ENCODE measurements around the gene GPR148. TPM values are rescaled to one million over a fixed set of nuclear protein-coding genes. Genes with fewer than 3 reads are reported as not detected.
A peak's percentile ranks its signal among the peaks of the same experiment; 100 is the strongest.

GPR148 gene
- polyA plus RNA-seq, 3 donors from 2014 or later, result not detected

GRCh38 chr2:130756874-130757668 is 28.2 kb downstream of the GPR148 start:
- Mint-ChIP-seq H3K27ac (no peak overlapping the region), H3K4me1 (peaks cover 6 to 20% of the 10 kb centered on the region in 2 donors), H3K27me3 (ENCODE audit: low read depth in 3 of 3) (peaks cover 4 to 33% (median 14%) of the 10 kb centered on the region in 3 donors), H3K9me3 (no peaks in the 10 kb centered on the region), H3K4me3 (peak overlapping the region; percentile 18 to 78 (median 61)), H3K36me3 (peaks cover 0 to 6% (median 4%) of the 10 kb centered on the region in 3 donors)
- no peak for DNase-seq

- Mint-ChIP-seq H3K27me3 (ENCODE audit: low read depth in 3 of 3) (peaks cover 2 to 25% (median 10%) of the 10 kb centered on the region in 3 donors), H3K9me3 (no peaks in the 10 kb centered on the region), H3K27ac (no peak overlapping the region), H3K4me1 (peaks cover 4 to 12% of the 10 kb centered on the region in 2 donors), H3K4me3 (no peak overlapping the region), H3K36me3 (peaks cover 0 to 4% (median 0%) of the 10 kb centered on the region in 3 donors)
- no peak for DNase-seq
Measured at GRCh38 chr2:130759906-130760753, 31.3 kb downstream of the GPR148 start.

- no peak for DNase-seq
- peaks cover 2 to 23% (median 9%) of the 10 kb centered on the region in 3 donors for H3K27me3 Mint-ChIP-seq (ENCODE audit: low read depth in 3 of 3)
- peak overlapping the region in 1 of 5 donors; percentile 13 for H3K4me3 Mint-ChIP-seq
- no peaks in the 10 kb centered on the region for H3K9me3 Mint-ChIP-seq
- peaks cover 4 to 12% of the 10 kb centered on the region in 2 donors for H3K4me1 Mint-ChIP-seq
- peaks cover 0 to 4% (median 0%) of the 10 kb centered on the region in 3 donors for H3K36me3 Mint-ChIP-seq
- H3K27ac Mint-ChIP-seq, result no peak overlapping the region
Measured at GRCh38 chr2:130760754-130761751, 32.2 kb downstream of the GPR148 start.

GRCh38 chr2:130762031-130762909 is 33.4 kb downstream of the GPR148 start:
- no peaks in the 10 kb centered on the region for H3K9me3 Mint-ChIP-seq

GRCh38 chr2:130762910-130763385 is 34.1 kb downstream of the GPR148 start:
- no peaks in the 10 kb centered on the region for H3K36me3 Mint-ChIP-seq
- H3K4me1 Mint-ChIP-seq, result no peaks in the 10 kb centered on the region
- no peaks in the 10 kb centered on the region for H3K9me3 Mint-ChIP-seq
- no peak overlapping the region for H3K4me3 Mint-ChIP-seq
- DNase-seq, result no peak
- H3K27ac Mint-ChIP-seq, result no peak overlapping the region
- H3K27me3 Mint-ChIP-seq (ENCODE audit: low read depth in 3 of 3), result peaks cover 1 to 14% (median 5%) of the 10 kb centered on the region in 3 donors

More at GRCh38 chr2:130762031-130762909, 33.4 kb downstream of the GPR148 start:
- no peak overlapping the region for H3K4me3 Mint-ChIP-seq
- H3K4me1 Mint-ChIP-seq, result peaks cover 0 to 5% of the 10 kb centered on the region in 2 donors
- no peak for DNase-seq
- peaks cover 0 to 2% (median 0%) of the 10 kb centered on the region in 3 donors for H3K36me3 Mint-ChIP-seq
- H3K27me3 Mint-ChIP-seq (ENCODE audit: low read depth in 3 of 3), result peaks cover 3 to 18% (median 5%) of the 10 kb centered on the region in 3 donors
- no peak overlapping the region for H3K27ac Mint-ChIP-seq

GRCh38 chr2:130763405-130763804 is 34.5 kb downstream of the GPR148 start:
- Mint-ChIP-seq H3K36me3 (no peaks in the 10 kb centered on the region), H3K4me1 (no peaks in the 10 kb centered on the region), H3K27me3 (ENCODE audit: low read depth in 3 of 3) (peaks cover 1 to 12% (median 7%) of the 10 kb centered on the region in 3 donors)

GRCh38 chr2:130764035-130764820 is 35.4 kb downstream of the GPR148 start:
- Mint-ChIP-seq H3K27ac (no peak overlapping the region), H3K4me1 (no peaks in the 10 kb centered on the region), H3K4me3 (no peak overlapping the region), H3K27me3 (ENCODE audit: low read depth in 3 of 3) (peaks cover 1 to 9% (median 5%) of the 10 kb centered on the region in 3 donors), H3K36me3 (no peaks in the 10 kb centered on the region), H3K9me3 (no peaks in the 10 kb centered on the region)
- no peak for DNase-seq

More at GRCh38 chr2:130763405-130763804, 34.5 kb downstream of the GPR148 start:
- Mint-ChIP-seq H3K27ac (no peak overlapping the region), H3K9me3 (no peaks in the 10 kb centered on the region), H3K4me3 (no peak overlapping the region)
- DNase-seq, result no peak

GRCh38 chr2:130764821-130765115 is 35.9 kb downstream of the GPR148 start:
- Mint-ChIP-seq H3K27me3 (ENCODE audit: low read depth in 3 of 3) (peaks cover 1 to 9% (median 5%) of the 10 kb centered on the region in 3 donors), H3K9me3 (no peaks in the 10 kb centered on the region), H3K4me3 (no peak overlapping the region), H3K4me1 (no peaks in the 10 kb centered on the region), H3K27ac (no peak overlapping the region), H3K36me3 (no peaks in the 10 kb centered on the region)
- DNase-seq, result no peak

- no peaks in the 10 kb centered on the region for H3K36me3 Mint-ChIP-seq
- no peaks in the 10 kb centered on the region for H3K4me1 Mint-ChIP-seq
- H3K4me3 Mint-ChIP-seq, result no peak overlapping the region
- no peak for DNase-seq
- peaks cover under 1 to 9% (median 5%) of the 10 kb centered on the region in 3 donors for H3K27me3 Mint-ChIP-seq (ENCODE audit: low read depth in 3 of 3)
- H3K9me3 Mint-ChIP-seq, result no peaks in the 10 kb centered on the region
- no peak overlapping the region for H3K27ac Mint-ChIP-seq
Measured at GRCh38 chr2:130765464-130765863, 36.6 kb downstream of the GPR148 start.

- no peak overlapping the region for H3K27ac Mint-ChIP-seq
- H3K27me3 Mint-ChIP-seq (ENCODE audit: low read depth in 3 of 3), result peaks cover 0 to 5% (median 4%) of the 10 kb centered on the region in 3 donors
- H3K4me3 Mint-ChIP-seq, result no peak overlapping the region
- no peaks in the 10 kb centered on the region for H3K36me3 Mint-ChIP-seq
- no peak for DNase-seq
- no peaks in the 10 kb centered on the region for H3K9me3 Mint-ChIP-seq
- H3K4me1 Mint-ChIP-seq, result no peaks in the 10 kb centered on the region
Measured at GRCh38 chr2:130766037-130766436, 37.2 kb downstream of the GPR148 start.

GRCh38 chr2:130766711-130767407 is 38.0 kb downstream of the GPR148 start:
- no peaks in the 10 kb centered on the region for H3K36me3 Mint-ChIP-seq
- H3K9me3 Mint-ChIP-seq, result no peaks in the 10 kb centered on the region
- no peak for DNase-seq
- H3K4me3 Mint-ChIP-seq, result no peak overlapping the region
- no peaks in the 10 kb centered on the region for H3K4me1 Mint-ChIP-seq
- no peak overlapping the region for H3K27ac Mint-ChIP-seq
- peaks cover 0 to 6% (median 2%) of the 10 kb centered on the region in 3 donors for H3K27me3 Mint-ChIP-seq (ENCODE audit: low read depth in 3 of 3)

All from immature natural killer cell (primary cell).